GM21737 (cell line): ENCODE data around the gene LINGO3.
A peak's percentile ranks its signal among the peaks of the same experiment; 100 is the strongest.
"Not testable (repeated sequence)": the region's sequence is repeated elsewhere in the genome, so short reads cannot be mapped to it uniquely, and the experiment has no call there.

Experiments
- ATAC-seq: cut with Tn5 transposase; IDR thresholded peaks from one replicate; pipeline ENCODE4 v1.9.1; 2021; ENCODE audit warnings: mild to moderate bottlenecking, moderate library complexity; ENCODE audit not compliant: unreplicated experiment

The LINGO3 gene

DNA sequence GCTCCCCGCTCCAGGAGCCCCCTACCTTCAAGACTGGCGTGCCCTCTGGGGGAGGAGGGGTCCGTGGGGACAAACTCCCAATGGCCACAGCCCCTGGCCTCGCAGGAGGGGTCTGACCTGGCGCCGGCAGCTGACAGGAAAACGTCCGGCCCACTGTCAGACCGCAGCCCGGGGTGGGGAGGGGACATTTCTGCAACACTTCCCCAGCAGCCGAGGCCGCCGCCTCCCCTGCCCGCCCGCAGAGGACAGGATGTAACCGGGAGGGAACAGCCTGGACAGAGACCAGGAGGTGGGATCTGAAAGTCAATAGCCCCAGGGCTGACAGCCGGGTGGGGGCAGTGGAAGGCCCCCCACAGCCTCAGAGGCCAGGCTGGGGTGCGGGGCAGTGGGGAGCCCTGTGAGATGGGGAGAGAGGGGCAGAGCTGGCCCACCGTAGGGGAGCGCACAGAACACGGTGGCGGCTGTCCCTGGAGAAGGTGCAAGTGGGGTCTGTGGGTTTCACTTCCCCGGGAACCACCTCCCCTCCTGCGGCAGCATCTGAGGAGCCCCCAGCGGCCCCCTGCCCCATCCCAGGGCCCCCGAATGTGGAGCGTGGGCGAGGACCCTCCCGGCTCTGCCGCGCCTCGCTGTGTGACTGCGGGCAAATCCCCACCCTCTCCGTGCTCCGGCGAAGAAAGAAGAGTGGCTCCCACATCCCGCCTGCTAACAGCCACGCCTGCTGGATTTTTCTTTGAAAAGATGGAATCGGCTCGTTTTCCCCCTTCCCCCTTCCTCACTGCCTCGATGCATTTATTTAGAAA lies 25.7 kb downstream of the LINGO3 start, which contains the start of gene PEAK3:
Gene PEAK3, minus strand, starts transcription at position 114 of the 800 bp plus-strand sequence. CDS start 1,244 bp downstream, outside the sequence.
- ATAC-seq: no peak

- not testable (repeated sequence) for ATAC-seq
Observed at GRCh38 chr19:2281265-2282061, 26.5 kb downstream of the LINGO3 start.

- no peak for ATAC-seq
Observed at GRCh38 chr19:2280633-2281264, 27.2 kb downstream of the LINGO3 start.

- no peak for ATAC-seq
Observed at GRCh38 chr19:2278459-2279158, 29.3 kb downstream of the LINGO3 start.

DNA sequence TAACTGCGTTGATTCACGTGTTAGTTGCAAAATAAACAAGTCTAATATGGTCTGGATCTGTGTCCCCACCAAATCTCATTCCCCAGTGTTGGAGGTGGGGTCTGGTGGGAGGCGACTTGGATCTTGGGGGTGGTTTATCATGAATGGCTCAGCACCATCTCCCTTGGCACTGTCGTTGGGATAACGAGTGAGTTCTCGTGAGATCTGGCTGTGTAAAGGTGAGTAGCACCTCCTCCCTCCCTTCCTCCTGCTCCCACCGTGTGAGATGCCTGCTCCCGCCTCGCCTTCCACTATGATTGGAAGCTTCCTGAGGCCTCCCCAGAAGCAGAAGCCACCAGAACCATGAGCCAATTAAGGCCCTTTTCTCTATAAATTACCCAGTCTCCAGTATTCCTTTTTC lies 30.8 kb downstream of the LINGO3 start:
- ATAC-seq: no peak

GRCh38 chr19:2276429-2276986 lies 31.4 kb downstream of the LINGO3 start:
- no peak for ATAC-seq

DNA sequence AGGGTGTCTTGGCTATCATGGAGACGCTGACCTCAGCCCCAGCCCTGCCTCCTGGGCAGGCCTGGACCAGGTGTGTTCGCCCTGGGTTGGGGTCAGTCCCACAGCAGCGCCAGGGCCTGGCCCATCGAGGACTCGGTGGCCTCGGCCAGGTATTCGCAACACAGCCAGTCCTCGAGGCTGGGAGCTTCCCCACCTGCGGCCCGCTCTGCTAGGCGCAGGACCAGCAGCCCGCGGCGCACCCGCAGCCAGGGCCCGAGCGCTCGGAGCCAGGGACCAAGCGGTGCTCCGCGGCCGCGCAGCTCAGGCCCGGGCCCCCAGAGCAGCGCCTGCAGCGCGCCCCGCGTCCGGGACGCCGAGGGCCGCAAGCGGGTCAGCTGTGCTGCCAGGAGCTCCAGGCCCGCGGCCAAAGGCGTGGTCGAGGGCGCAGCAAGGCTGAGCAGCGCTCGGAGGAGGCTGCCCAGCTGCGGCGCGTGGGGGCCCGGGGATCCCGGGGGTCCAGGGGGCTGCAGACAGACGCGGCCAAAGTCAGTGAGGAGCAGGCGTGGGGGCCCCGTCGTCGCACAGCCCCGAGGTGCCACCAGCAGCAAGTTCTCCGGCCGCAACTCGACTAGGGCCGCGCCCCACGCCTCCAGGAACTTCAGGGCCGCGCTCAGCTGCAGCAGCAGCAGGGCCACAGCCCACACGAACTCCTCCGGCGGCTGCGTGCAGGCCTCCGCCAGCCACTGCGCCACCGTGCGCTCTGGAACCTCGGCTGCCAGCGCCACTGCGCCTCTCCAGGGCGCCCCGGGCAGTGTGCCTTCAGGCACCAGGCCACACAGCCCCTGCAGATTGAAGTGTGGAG lies 32.1 kb downstream of the LINGO3 start:
- ATAC-seq: no peak

DNA sequence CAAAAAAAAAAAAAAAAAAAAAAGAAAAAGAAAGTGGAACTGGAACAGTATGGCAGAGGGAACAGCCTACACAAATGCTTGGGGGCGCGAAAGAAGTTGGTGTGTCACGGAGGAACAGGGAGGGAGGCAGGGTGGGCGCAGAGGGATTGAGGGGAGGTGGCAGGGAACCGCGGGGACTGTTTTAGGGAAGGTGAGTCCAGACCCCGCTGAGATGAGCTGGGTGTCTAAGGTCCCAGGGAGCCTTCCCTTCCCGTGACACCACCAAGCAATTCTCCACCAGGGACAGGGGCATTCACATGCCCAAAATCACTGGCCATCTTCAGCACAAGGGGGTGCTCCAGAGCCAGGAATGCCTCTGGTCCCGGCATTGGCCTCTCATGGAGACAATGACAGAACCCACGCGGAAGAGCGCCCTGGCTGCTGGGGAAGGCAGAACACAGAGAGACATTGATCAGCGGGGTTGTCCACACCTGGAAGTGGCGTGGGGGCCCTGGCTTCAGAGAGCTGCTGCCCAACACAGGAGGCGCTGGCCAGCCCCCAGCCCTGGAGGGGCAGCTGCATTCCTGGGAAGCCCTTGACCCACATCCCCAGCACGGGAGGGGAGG lies 32.9 kb downstream of the LINGO3 start:
- no peak for ATAC-seq

- no peak for ATAC-seq
Observed at GRCh38 chr19:2274185-2274711, 33.7 kb downstream of the LINGO3 start.

GRCh38 chr19:2273356-2274184 lies 34.4 kb downstream of the LINGO3 start:
- ATAC-seq: peak; percentile 28

DNA sequence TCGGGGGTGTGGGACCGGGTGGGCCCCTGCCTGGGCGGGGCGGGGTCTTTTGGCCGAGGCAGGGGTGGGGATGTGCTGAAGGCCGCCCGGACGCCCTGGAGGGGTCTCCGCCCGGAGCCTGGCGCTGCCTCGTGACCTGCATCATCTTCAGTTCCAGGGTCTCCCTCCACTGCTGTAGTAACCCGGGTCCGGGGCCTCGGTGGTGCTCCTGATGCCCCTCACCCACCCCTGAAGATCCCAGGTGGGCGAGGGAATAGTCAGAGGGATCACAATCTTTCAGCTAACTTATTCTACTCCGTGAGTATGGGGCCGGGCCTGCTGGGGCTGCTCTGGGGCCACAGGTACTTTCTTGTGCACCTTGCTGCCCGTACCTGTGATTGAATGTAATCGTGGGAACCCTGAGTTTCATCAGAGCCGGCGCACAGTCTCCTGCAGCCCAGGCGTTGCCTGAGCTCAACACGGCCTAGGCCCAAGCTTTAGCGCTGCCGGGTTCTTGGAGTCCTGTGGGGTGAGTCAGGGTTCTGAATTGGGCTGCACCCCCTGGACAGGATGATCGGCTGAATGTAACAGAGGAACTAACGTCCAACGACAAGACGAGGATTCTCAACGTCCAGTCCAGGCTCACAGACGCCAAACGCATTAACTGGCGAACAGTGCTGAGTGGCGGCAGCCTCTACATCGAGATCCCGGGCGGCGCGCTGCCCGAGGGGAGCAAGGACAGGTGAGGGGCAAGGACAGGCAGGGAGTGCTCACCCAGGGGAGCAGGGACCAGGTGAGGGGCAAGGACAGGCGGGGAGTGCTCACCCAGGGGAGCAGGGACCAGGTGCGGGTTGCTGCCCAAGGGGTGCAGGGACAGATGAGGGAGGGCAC lies 36.5 kb downstream of the LINGO3 start:
- no peak for ATAC-seq

- no peak for ATAC-seq
Observed at GRCh38 chr19:2270423-2271233, 37.3 kb downstream of the LINGO3 start.

DNA sequence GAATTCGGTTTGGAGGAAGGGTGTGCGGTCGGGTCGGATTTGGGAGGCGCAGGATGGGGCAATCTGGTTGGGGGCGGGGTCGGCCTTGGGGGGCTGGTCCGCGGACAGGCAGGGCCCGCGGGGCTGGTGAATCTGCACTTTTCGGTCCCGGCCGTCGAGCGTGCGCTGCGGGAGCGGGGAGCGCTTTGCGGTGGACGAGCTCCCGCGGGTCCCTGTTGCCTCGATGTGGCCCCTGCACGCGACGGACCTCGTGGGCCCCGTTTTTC lies 37.9 kb downstream of the LINGO3 start:
- no peak for ATAC-seq

GRCh38 chr19:2269244-2270156 lies 38.5 kb downstream of the LINGO3 start:
- peak; percentile 42 for ATAC-seq

- no peak for ATAC-seq
Observed at GRCh38 chr19:2268861-2269243, 39.1 kb downstream of the LINGO3 start.

- ATAC-seq: no peak
Observed at GRCh38 chr19:2268480-2268830, 39.5 kb downstream of the LINGO3 start.
